ENCODE results near the gene ZNF232. TPM values are rescaled to one million over a fixed set of nuclear protein-coding genes. Genes with fewer than 3 reads are reported as not detected.
"Not testable (repeated sequence)": the region's sequence is repeated elsewhere in the genome, so short reads cannot be mapped to it uniquely, and the experiment has no call there.

The ZNF232 gene
- total and polyA plus RNA-seq, 4 donors: 5.9 to 7.8 (median 6.6) TPM

GRCh38 chr17:5124125-5124760 is 12.6 kb upstream of the ZNF232 start:
- ATAC-seq (ENCODE audit: low FRiP score); H3K36me3 ChIP-seq (ENCODE audit: control insufficient read depth in 1 of 2, insufficient read depth in 2 of 2, low read length in 1 of 2); H3K9me3 ChIP-seq (ENCODE audit: control insufficient read depth, low read length); intact Hi-C loops (cut with DNase I); H3K27me3 ChIP-seq (ENCODE audit: control insufficient read depth in 1 of 2, insufficient read depth in 2 of 2, low read length in 1 of 2); H3K27ac ChIP-seq (ENCODE audit: low read depth in 1 of 2, low read length in 2 of 2); H3K4me1 ChIP-seq (ENCODE audit: control insufficient read depth in 1 of 2, insufficient read depth in 2 of 2, low read length in 2 of 2); H3K4me3 ChIP-seq (ENCODE audit: low read length in 2 of 2): not testable (repeated sequence)
- peak in 1 of 2 donors; percentile 53 for DNase-seq
- WGBS, 2 donors: 66 to 67% methylated on average over 5 of the region's 5 CpGs

GRCh38 chr17:5123343-5124124 is 11.9 kb upstream of the ZNF232 start:
- no peaks in the 10 kb centered on the region for H3K4me1 ChIP-seq (ENCODE audit: control insufficient read depth in 1 of 2, insufficient read depth in 2 of 2, low read length in 2 of 2)
- H3K27ac ChIP-seq (ENCODE audit: low read depth in 1 of 2, low read length in 2 of 2): no peak overlapping the region
- no peak overlapping the region for H3K4me3 ChIP-seq (ENCODE audit: low read length in 2 of 2)
- peak in 1 of 2 donors; percentile 55 for DNase-seq
- H3K27me3 ChIP-seq (ENCODE audit: control insufficient read depth in 1 of 2, insufficient read depth in 2 of 2, low read length in 1 of 2): no peaks in the 10 kb centered on the region
- WGBS, 2 donors: 48 to 58% methylated on average over 40 to 53 of the region's 53 CpGs
- intact Hi-C loops (cut with DNase I): no loop called here
- no peaks in the 10 kb centered on the region for H3K36me3 ChIP-seq (ENCODE audit: control insufficient read depth in 1 of 2, insufficient read depth in 2 of 2, low read length in 1 of 2)
- no peaks in the 10 kb centered on the region for H3K9me3 ChIP-seq (ENCODE audit: control insufficient read depth, low read length)
- peak; percentile 44 for ATAC-seq (ENCODE audit: low FRiP score)

GRCh38 chr17:5122586-5123342 is 11.1 kb upstream of the ZNF232 start:
- no peaks in the 10 kb centered on the region for H3K4me1 ChIP-seq (ENCODE audit: control insufficient read depth in 1 of 2, insufficient read depth in 2 of 2, low read length in 2 of 2)
- H3K4me3 ChIP-seq (ENCODE audit: low read length in 2 of 2): peak overlapping the region; percentile 9 to 63
- no peaks in the 10 kb centered on the region for H3K27me3 ChIP-seq (ENCODE audit: control insufficient read depth in 1 of 2, insufficient read depth in 2 of 2, low read length in 1 of 2)
- no peak overlapping the region for H3K27ac ChIP-seq (ENCODE audit: low read depth in 1 of 2, low read length in 2 of 2)
- intact Hi-C loops (cut with DNase I): no loop called here
- DNase-seq (peak in 1 of 2 donors; percentile 79), ATAC-seq (ENCODE audit: low FRiP score) (peak; percentile 60)
- no peaks in the 10 kb centered on the region for H3K36me3 ChIP-seq (ENCODE audit: control insufficient read depth in 1 of 2, insufficient read depth in 2 of 2, low read length in 1 of 2)
- 1 to 2% methylated on average over 60 to 75 of the region's 75 CpGs for WGBS, 2 donors
- H3K9me3 ChIP-seq (ENCODE audit: control insufficient read depth, low read length): peaks cover under 1% of the 10 kb centered on the region

DNA sequence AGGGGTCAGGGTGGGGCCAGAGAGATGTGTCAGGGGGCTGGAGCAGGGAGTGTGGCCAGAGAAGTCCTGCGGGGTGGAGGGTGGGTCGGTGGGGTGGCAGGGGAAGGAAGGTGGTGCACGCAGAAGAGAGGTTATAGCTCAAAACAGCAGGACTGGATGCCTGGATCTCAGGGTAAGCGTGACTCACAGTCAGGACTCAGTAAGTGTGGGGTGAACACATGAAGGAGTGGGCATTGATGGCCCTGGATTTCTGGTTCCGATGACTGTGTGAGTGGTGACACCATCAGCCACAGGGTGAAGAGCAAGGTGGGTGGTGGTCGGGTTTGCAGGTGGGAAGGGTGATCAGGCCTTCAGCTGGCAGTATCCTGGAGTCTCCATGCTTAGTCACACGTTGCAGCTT is 10.4 kb upstream of the ZNF232 start:
- H3K27ac ChIP-seq (ENCODE audit: low read depth in 1 of 2, low read length in 2 of 2); DNase-seq; H3K9me3 ChIP-seq (ENCODE audit: control insufficient read depth, low read length); H3K27me3 ChIP-seq (ENCODE audit: control insufficient read depth in 1 of 2, insufficient read depth in 2 of 2, low read length in 1 of 2); H3K4me1 ChIP-seq (ENCODE audit: control insufficient read depth in 1 of 2, insufficient read depth in 2 of 2, low read length in 2 of 2); H3K36me3 ChIP-seq (ENCODE audit: control insufficient read depth in 1 of 2, insufficient read depth in 2 of 2, low read length in 1 of 2); ATAC-seq (ENCODE audit: low FRiP score); intact Hi-C loops (cut with DNase I); H3K4me3 ChIP-seq (ENCODE audit: low read length in 2 of 2): not testable (repeated sequence)
- 72 to 76% methylated on average over 7 of the region's 7 CpGs for WGBS, 2 donors

DNA sequence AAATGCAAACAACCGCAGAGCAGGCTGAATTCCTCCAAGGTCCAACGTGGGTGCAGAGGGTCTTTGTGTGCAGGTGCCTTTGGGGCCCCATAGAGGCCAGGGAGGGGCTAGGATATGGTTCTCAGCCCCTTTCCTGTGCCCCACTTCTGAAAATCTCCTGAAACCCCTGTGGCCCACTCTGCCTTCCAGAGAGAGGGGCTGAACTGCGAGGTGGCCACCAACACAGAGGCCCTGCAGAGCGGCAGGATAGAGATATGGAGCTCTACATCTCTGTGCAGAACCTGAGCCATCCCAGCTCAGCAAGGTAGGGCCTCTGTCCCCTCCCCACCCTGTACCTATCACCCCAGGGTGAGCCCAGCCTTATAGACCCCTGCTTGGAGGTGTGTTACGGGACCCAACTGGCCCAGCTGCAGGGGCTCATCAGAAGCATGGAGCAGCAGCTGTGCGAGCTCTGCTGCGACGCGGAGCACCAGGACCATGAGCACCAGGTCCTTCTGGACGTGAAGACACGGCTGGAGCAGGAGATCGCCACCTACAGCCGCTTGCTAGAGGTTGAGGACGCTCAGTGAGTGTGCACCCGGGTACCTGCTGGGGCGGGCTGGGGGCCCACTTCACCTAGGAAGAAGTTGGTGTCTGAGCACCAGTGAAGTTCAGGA is 9.6 kb upstream of the ZNF232 start:
- ATAC-seq (ENCODE audit: low FRiP score) (no peak), DNase-seq (peak; percentile 35 to 75)
- Histone ChIP-seq H3K9me3 (ENCODE audit: control insufficient read depth, low read length) (peaks cover 1% of the 10 kb centered on the region), H3K4me1 (ENCODE audit: control insufficient read depth in 1 of 2, insufficient read depth in 2 of 2, low read length in 2 of 2) (no peaks in the 10 kb centered on the region), H3K27ac (ENCODE audit: low read depth in 1 of 2, low read length in 2 of 2) (no peak overlapping the region), H3K27me3 (ENCODE audit: control insufficient read depth in 1 of 2, insufficient read depth in 2 of 2, low read length in 1 of 2) (peaks cover 0 to 2% of the 10 kb centered on the region in 2 donors), H3K4me3 (ENCODE audit: low read length in 2 of 2) (no peak overlapping the region), H3K36me3 (ENCODE audit: control insufficient read depth in 1 of 2, insufficient read depth in 2 of 2, low read length in 1 of 2) (no peaks in the 10 kb centered on the region)
- 93 to 94% methylated on average over 16 of the region's 16 CpGs for WGBS, 2 donors
- intact Hi-C loops (cut with DNase I): no loop called here

DNA sequence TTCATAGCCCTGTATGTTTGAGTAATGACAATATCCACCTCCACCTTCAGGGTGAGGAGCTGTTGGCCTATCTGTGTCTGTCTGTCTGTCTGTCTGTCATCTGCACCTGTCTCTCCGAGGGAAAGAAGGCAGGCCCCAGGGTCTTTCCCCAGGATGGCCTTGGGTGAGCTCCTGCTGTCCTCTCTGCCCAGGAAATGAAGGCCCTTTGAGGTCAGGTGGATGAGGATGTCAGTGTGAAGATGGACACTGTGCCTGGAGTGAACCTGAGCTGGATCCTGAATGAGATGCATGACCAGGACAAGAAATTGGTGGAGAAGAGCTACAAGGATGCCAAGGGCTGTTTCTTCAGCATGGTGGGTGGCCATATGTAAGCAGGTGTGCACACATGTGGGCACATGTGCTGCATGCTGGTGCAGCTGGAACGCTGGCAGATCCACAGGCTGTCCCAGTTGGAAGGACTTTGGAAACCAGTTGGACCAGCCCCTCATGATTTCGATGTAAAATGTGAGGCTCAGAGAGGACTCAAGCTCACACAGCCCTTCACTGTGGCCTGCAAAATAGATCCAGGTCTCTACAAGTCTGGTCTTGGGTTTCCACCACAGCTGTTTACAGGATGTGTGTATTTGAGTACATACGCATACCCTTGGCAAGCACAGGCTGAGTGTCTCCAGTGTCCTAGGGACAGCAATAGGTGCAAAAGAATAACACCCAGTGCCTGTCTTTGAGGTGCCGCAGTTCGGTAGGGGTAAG is 8.9 kb upstream of the ZNF232 start:
- 93 to 95% methylated on average over 6 of the region's 6 CpGs for WGBS, 2 donors
- H3K36me3 ChIP-seq (ENCODE audit: control insufficient read depth in 1 of 2, insufficient read depth in 2 of 2, low read length in 1 of 2); ATAC-seq (ENCODE audit: low FRiP score); intact Hi-C loops (cut with DNase I); H3K4me3 ChIP-seq (ENCODE audit: low read length in 2 of 2); DNase-seq; H3K27ac ChIP-seq (ENCODE audit: low read depth in 1 of 2, low read length in 2 of 2); H3K4me1 ChIP-seq (ENCODE audit: control insufficient read depth in 1 of 2, insufficient read depth in 2 of 2, low read length in 2 of 2); H3K9me3 ChIP-seq (ENCODE audit: control insufficient read depth, low read length); H3K27me3 ChIP-seq (ENCODE audit: control insufficient read depth in 1 of 2, insufficient read depth in 2 of 2, low read length in 1 of 2): not testable (repeated sequence)

DNA sequence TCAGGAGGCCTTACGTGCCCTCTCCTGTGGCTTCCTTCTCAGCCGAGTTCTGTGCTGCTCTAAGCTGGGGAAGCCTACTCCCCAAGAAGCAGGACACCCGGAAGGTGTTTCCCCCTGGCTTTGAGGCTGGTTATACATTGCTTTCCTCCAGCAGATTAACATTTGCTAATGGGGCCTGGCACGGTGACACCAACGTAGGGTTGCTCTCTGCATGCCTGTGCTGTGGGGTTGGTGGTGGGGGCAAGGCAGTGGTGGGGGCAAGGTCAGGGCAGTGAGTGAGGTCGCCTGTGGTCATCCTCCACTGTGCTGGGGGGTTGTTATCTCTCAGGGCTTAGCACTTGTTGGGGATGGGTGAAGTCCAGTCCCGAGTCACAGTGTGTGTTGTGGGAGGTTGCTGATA is 8.4 kb upstream of the ZNF232 start:
- peaks cover 1% of the 10 kb centered on the region for H3K9me3 ChIP-seq (ENCODE audit: control insufficient read depth, low read length)
- ATAC-seq (ENCODE audit: low FRiP score) (no peak), DNase-seq (peak in 1 of 2 donors; percentile 21)
- peaks cover 0 to 2% of the 10 kb centered on the region in 2 donors for H3K27me3 ChIP-seq (ENCODE audit: control insufficient read depth in 1 of 2, insufficient read depth in 2 of 2, low read length in 1 of 2)
- no peaks in the 10 kb centered on the region for H3K36me3 ChIP-seq (ENCODE audit: control insufficient read depth in 1 of 2, insufficient read depth in 2 of 2, low read length in 1 of 2)
- no peak overlapping the region for H3K4me3 ChIP-seq (ENCODE audit: low read length in 2 of 2)
- H3K27ac ChIP-seq (ENCODE audit: low read depth in 1 of 2, low read length in 2 of 2): no peak overlapping the region
- no peaks in the 10 kb centered on the region for H3K4me1 ChIP-seq (ENCODE audit: control insufficient read depth in 1 of 2, insufficient read depth in 2 of 2, low read length in 2 of 2)
- intact Hi-C loops (cut with DNase I): no loop called here
- WGBS, 2 donors: 84 to 91% methylated on average over 7 of the region's 7 CpGs

GRCh38 chr17:5118219-5118618 is 6.5 kb upstream of the ZNF232 start:
- intact Hi-C loops (cut with DNase I): no loop called here
- H3K9me3 ChIP-seq (ENCODE audit: control insufficient read depth, low read length): peaks cover 1% of the 10 kb centered on the region
- DNase-seq (peak; percentile 17 to 51), ATAC-seq (ENCODE audit: low FRiP score) (no peak)
- H3K4me1 ChIP-seq (ENCODE audit: control insufficient read depth in 1 of 2, insufficient read depth in 2 of 2, low read length in 2 of 2): no peaks in the 10 kb centered on the region
- no peak overlapping the region for H3K27ac ChIP-seq (ENCODE audit: low read depth in 1 of 2, low read length in 2 of 2)
- H3K36me3 ChIP-seq (ENCODE audit: control insufficient read depth in 1 of 2, insufficient read depth in 2 of 2, low read length in 1 of 2): no peaks in the 10 kb centered on the region
- no peak overlapping the region for H3K4me3 ChIP-seq (ENCODE audit: low read length in 2 of 2)
- WGBS, 2 donors: 89% methylated on average over 6 of the region's 6 CpGs
- peaks cover 0 to 2% of the 10 kb centered on the region in 2 donors for H3K27me3 ChIP-seq (ENCODE audit: control insufficient read depth in 1 of 2, insufficient read depth in 2 of 2, low read length in 1 of 2)
